Endothelial cell of umbilical vein (primary cell): Measurements from ENCODE around the gene TSN.

Experiments used
- CTCF ChIP-seq, 2 donors: IDR thresholded peaks; 1 replicate in 1 of 2; 2 replicates in 1 of 2; pipeline ENCODE4 v1.5.1; 2011; ENCODE audit warnings: low read length in 2 of 2, mild to moderate bottlenecking in 2 of 2, moderate library complexity in 2 of 2, control low read depth in 1 of 2, inconsistent platforms in 1 of 2, low read depth in 1 of 2; ENCODE audit not compliant: insufficient read depth in 1 of 2; ENCODE audit errors: extremely low read depth in 1 of 2
- EZH2 ChIP-seq: IDR thresholded peaks from 2 replicates; pipeline ENCODE4 v1.6.1; 2012; ENCODE audit warnings: borderline replicate concordance, low read depth, mild to moderate bottlenecking, moderate library complexity, low read length, inconsistent platforms; ENCODE audit not compliant: severe bottlenecking
- FOS ChIP-seq: IDR thresholded peaks from 2 replicates; pipeline ENCODE4 v1.6.1; 2011; ENCODE audit warnings: mild to moderate bottlenecking, low read length, moderate library complexity, borderline replicate concordance; ENCODE audit not compliant: insufficient read depth
- POLR2A ChIP-seq: IDR thresholded peaks from 2 replicates; pipeline ENCODE4 v1.6.1; 2012; ENCODE audit warnings: low read depth, mild to moderate bottlenecking, control low read depth, low read length

- TF ChIP-seq CTCF (IDR thresholded peaks at IDR 0.05; ENCODE audit: extremely low read depth in 1 of 2, insufficient read depth in 1 of 2, low read depth in 1 of 2, low read length in 2 of 2) (no peak), EZH2 (no peak), POLR2A (no peak), FOS (no peak)
Measured at GRCh38 chr2:121783180-121783579, 27.7 kb downstream of the TSN start.
